Adrenal gland (tissue), 5 donors: ENCODE measurements around the gene MBD2.

Experiments used
- CTCF ChIP-seq, 6 experiments: fragments of 450-650 bp in 4 of 6; fragments of 200-600 bp in 2 of 6; sonication (generic) in 1 of 6; IDR thresholded peaks; 1 replicate in 5 of 6; 2 replicates in 1 of 6; pipeline versions ENCODE4 v1.5.1 to v1.8.0; 2016 to 2021; ENCODE audit warnings: antibody characterized with exemption in 6 of 6, mild to moderate bottlenecking in 2 of 6, moderate library complexity in 1 of 6
- POLR2A ChIP-seq, 2 donors: fragments of 450-650 bp; IDR thresholded peaks; one replicate each; pipeline ENCODE4 v1.6.1; 2017; ENCODE audit warnings: antibody characterized with exemption in 2 of 2, mild to moderate bottlenecking in 2 of 2, moderate library complexity in 1 of 2
- donor health status: DM: no; HTN: no; CAD: no.

GRCh38 chr18:54251606-54252390 is 27.3 kb upstream of the MBD2 start:
- TF ChIP-seq CTCF (IDR thresholded peaks at IDR 0.05) (no peak), POLR2A (IDR thresholded peaks at IDR 0.05) (no peak)
